Measurements from ENCODE around the gene NEDD4L. TPM values are rescaled to one million over a fixed set of nuclear protein-coding genes. Genes with fewer than 3 reads are reported as not detected.

The NEDD4L gene
- total RNA-seq, 2 experiments from 2014 or later: 3.2 to 3.3 TPM

DNA sequence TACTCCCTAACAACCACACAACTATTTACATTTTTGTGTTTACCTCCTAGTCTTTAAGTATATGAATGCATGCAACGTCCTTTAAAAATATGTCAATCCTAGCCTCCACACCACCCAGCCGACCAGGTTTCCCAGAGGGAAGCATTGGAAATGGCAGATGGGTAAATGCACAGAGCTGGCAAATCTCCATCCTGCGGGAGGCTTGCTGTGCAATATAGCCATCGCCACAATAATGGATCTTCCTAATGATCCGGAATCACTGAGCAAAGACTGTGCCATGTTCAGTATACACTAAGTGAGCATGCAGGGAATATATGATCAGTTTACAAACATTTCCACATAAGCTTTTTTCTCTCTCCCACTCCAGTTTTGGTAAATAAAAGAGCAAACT lies 131.8 kb downstream of the NEDD4L start:
- no peaks in the 10 kb centered on the region for H3K9me3 ChIP-seq (ENCODE audit: low read length)
- intact Hi-C loops (cut with micrococcal nuclease; ENCODE audit: unreplicated experiment): no loop called here
- no peak overlapping the region for H3K4me3 ChIP-seq (ENCODE audit: low read depth, low read length, poor library complexity, severe bottlenecking)
- no TSS peak for BruUV-seq (replicated peaks)
- no peak for TF ChIP-seq EZH2phosphoT487 (IDR thresholded peaks at IDR 0.05; ENCODE audit: borderline replicate concordance, low read depth, low read length)
- no peak for TF ChIP-seq CTCF (conservative IDR thresholded peaks at IDR 0.05; ENCODE audit: low read length)
- ChIA-PET POLR2A (no interaction called here), CTCF (ENCODE audit: unreplicated experiment) (no interaction called here)
- DNase-seq (ENCODE audit: low spot score): no peak
- H3K27ac ChIP-seq (ENCODE audit: low read depth, low read length, poor library complexity, severe bottlenecking): no peak overlapping the region
- no peaks in the 10 kb centered on the region for H3K4me1 ChIP-seq (ENCODE audit: insufficient read depth, low read length, poor library complexity, severe bottlenecking)
- H3K79me2 ChIP-seq (ENCODE audit: insufficient read depth, low read depth, low read length): no peaks in the 10 kb centered on the region
- no peak overlapping the region for H3K4me2 ChIP-seq (ENCODE audit: low read length)
- H2AFZ ChIP-seq (ENCODE audit: low read length): no peak overlapping the region
- no peaks in the 10 kb centered on the region for H3K9me2 ChIP-seq (ENCODE audit: insufficient read depth, low read length)
- no peaks in the 10 kb centered on the region for H3K36me3 ChIP-seq (ENCODE audit: insufficient read depth, low read length)
- no peaks in the 10 kb centered on the region for H4K20me1 ChIP-seq (ENCODE audit: insufficient read depth, low read length)

- Histone ChIP-seq H4K20me1 (ENCODE audit: insufficient read depth, low read length) (no peaks in the 10 kb centered on the region), H3K4me2 (ENCODE audit: low read length) (no peak overlapping the region), H3K79me2 (ENCODE audit: insufficient read depth, low read depth, low read length) (no peaks in the 10 kb centered on the region), H3K4me1 (ENCODE audit: insufficient read depth, low read length, poor library complexity, severe bottlenecking) (no peaks in the 10 kb centered on the region), H3K9me2 (ENCODE audit: insufficient read depth, low read length) (no peaks in the 10 kb centered on the region), H3K4me3 (ENCODE audit: low read depth, low read length, poor library complexity, severe bottlenecking) (no peak overlapping the region), H3K27ac (ENCODE audit: low read depth, low read length, poor library complexity, severe bottlenecking) (no peak overlapping the region), H2AFZ (ENCODE audit: low read length) (no peak overlapping the region), H3K36me3 (ENCODE audit: insufficient read depth, low read length) (no peaks in the 10 kb centered on the region), H3K9me3 (ENCODE audit: low read length) (no peaks in the 10 kb centered on the region)
- TF ChIP-seq CTCF (conservative IDR thresholded peaks at IDR 0.05; ENCODE audit: low read length) (no peak), EZH2phosphoT487 (IDR thresholded peaks at IDR 0.05; ENCODE audit: borderline replicate concordance, low read depth, low read length) (no peak)
- CTCF ChIA-PET (ENCODE audit: unreplicated experiment): no interaction called here
- BruUV-seq (replicated peaks): no TSS peak
- intact Hi-C loops (cut with micrococcal nuclease; ENCODE audit: unreplicated experiment): no loop called here
- DNase-seq (ENCODE audit: low spot score): no peak
- POLR2A ChIA-PET: no interaction called here
These were observed 133.1 kb downstream of the NEDD4L start for GRCh38 chr18:58177004-58177717.

DNA sequence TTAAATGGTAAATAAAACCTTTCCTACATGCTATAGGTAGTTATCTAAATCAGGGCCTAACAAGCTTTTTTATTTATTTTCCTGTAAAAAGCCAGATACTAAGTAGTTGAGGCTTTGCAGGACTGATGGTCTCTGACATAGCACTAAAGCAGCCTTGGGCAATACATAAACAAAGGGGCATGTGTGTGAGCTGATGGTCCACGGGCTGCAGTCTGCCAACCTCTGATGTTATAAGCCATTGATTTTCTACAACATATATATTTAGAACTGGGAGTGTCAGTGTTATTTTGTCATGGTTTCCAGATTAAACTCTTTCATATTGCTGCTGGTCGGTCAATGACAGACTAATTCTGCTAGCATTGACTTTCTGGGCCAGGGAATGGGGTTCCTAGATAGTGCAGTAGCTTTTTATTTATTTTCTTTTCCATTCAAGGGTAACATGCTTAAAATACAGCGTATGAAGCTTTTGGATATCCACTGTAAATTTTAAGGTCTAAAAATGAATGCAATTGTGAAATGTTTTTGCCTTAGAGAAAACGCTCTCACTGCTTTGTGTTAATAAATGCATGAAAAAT lies 134.0 kb downstream of the NEDD4L start:
- Histone ChIP-seq H3K27ac (ENCODE audit: low read depth, low read length, poor library complexity, severe bottlenecking) (no peak overlapping the region), H3K9me2 (ENCODE audit: insufficient read depth, low read length) (no peaks in the 10 kb centered on the region), H3K9me3 (ENCODE audit: low read length) (no peaks in the 10 kb centered on the region), H3K4me2 (ENCODE audit: low read length) (no peak overlapping the region), H4K20me1 (ENCODE audit: insufficient read depth, low read length) (no peaks in the 10 kb centered on the region), H2AFZ (ENCODE audit: low read length) (no peak overlapping the region), H3K4me3 (ENCODE audit: low read depth, low read length, poor library complexity, severe bottlenecking) (no peak overlapping the region), H3K79me2 (ENCODE audit: insufficient read depth, low read depth, low read length) (no peaks in the 10 kb centered on the region), H3K36me3 (ENCODE audit: insufficient read depth, low read length) (no peaks in the 10 kb centered on the region), H3K4me1 (ENCODE audit: insufficient read depth, low read length, poor library complexity, severe bottlenecking) (no peaks in the 10 kb centered on the region)
- BruUV-seq (replicated peaks): no TSS peak
- intact Hi-C loops (cut with micrococcal nuclease; ENCODE audit: unreplicated experiment): no loop called here
- TF ChIP-seq EZH2phosphoT487 (IDR thresholded peaks at IDR 0.05; ENCODE audit: borderline replicate concordance, low read depth, low read length) (no peak), CTCF (conservative IDR thresholded peaks at IDR 0.05; ENCODE audit: low read length) (no peak)
- ChIA-PET CTCF (ENCODE audit: unreplicated experiment) (no interaction called here), POLR2A (interaction anchor here (0.6 kb wide), 1 partner anchor 123 kb away, joined by 5 read pairs; no protein-coding TSS in a partner anchor)
- no peak for DNase-seq (ENCODE audit: low spot score)

All from OCI-LY7 (cell line).